ENCODE measurements around the gene TAF1. TPM values are rescaled to one million over a fixed set of nuclear protein-coding genes. Genes with fewer than 3 reads are reported as not detected.

Gene TAF1
- total RNA-seq, 1 experiment from 2014 or later, result 38.3 TPM

DNA sequence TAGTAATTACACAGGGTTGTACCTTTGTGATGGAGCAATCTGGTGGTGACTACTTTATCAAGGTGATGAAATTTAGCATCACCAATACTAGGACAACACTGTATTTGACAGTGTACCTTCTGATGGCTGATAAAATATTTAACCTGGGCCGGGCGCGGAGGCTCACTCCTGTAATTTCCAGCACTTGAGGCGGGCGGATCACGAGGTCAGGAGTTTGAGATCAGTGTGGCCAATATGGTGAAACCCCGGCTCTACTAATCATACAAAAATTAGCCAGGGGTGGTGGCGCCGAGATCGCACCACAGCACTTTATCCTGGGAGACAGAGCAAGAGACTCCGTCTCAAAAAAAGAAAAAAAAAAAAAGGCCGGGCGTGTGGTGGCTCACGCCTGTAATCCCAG lies 1.9 kb upstream of the TAF1 start:
- no peak for DNase-seq (ENCODE audit: low read depth, low spot score)
- intact Hi-C loops (cut with micrococcal nuclease; ENCODE audit: unreplicated experiment) (no loop called here), in situ Hi-C loops (cut with HindIII; ENCODE audit: low pct_unique_long_range_greater_than_20kb, low sequenced_read_pairs) (no loop called here)
- no peaks in the 10 kb centered on the region; the same call in 1 of the 2 replicates for H3K36me3 ChIP-seq (ENCODE audit: control insufficient read depth, insufficient read depth, low read length)
- CTCF ChIA-PET, result no interaction called here
- no peaks in the 10 kb centered on the region for H3K9me3 ChIP-seq (ENCODE audit: control insufficient read depth, insufficient read depth, low read depth, low read length)
- no TSS peak for BruUV-seq (replicated peaks)
- no peak overlapping the region for H3K4me3 ChIP-seq (ENCODE audit: low read depth in 2 of 2, low read length in 2 of 2)
- no peaks in the 10 kb centered on the region for H3K27me3 ChIP-seq (ENCODE audit: control insufficient read depth, insufficient read depth, low read length)
- POLR2A ChIA-PET, result no interaction called here
- ATAC-seq, result no peak
- TF ChIP-seq, protein P1, sequence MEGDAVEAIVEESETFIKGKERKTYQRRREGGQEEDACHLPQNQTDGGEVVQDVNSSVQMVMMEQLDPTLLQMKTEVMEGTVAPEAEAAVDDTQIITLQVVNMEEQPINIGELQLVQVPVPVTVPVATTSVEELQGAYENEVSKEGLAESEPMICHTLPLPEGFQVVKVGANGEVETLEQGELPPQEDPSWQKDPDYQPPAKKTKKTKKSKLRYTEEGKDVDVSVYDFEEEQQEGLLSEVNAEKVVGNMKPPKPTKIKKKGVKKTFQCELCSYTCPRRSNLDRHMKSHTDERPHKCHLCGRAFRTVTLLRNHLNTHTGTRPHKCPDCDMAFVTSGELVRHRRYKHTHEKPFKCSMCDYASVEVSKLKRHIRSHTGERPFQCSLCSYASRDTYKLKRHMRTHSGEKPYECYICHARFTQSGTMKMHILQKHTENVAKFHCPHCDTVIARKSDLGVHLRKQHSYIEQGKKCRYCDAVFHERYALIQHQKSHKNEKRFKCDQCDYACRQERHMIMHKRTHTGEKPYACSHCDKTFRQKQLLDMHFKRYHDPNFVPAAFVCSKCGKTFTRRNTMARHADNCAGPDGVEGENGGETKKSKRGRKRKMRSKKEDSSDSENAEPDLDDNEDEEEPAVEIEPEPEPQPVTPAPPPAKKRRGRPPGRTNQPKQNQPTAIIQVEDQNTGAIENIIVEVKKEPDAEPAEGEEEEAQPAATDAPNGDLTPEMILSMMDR (IDR thresholded peaks at IDR 0.05), result no peak
- TF ChIP-seq TCF7L2 (IDR thresholded peaks at IDR 0.05; ENCODE audit: low read depth, low read length) (no peak), POLR2AphosphoS5 (IDR thresholded peaks at IDR 0.05; ENCODE audit: low read depth, low read length) (no peak), SIN3A (IDR thresholded peaks at IDR 0.05; ENCODE audit: borderline replicate concordance, insufficient read depth, low read depth, low read length) (no peak)
- TF ChIP-seq, protein P2, sequence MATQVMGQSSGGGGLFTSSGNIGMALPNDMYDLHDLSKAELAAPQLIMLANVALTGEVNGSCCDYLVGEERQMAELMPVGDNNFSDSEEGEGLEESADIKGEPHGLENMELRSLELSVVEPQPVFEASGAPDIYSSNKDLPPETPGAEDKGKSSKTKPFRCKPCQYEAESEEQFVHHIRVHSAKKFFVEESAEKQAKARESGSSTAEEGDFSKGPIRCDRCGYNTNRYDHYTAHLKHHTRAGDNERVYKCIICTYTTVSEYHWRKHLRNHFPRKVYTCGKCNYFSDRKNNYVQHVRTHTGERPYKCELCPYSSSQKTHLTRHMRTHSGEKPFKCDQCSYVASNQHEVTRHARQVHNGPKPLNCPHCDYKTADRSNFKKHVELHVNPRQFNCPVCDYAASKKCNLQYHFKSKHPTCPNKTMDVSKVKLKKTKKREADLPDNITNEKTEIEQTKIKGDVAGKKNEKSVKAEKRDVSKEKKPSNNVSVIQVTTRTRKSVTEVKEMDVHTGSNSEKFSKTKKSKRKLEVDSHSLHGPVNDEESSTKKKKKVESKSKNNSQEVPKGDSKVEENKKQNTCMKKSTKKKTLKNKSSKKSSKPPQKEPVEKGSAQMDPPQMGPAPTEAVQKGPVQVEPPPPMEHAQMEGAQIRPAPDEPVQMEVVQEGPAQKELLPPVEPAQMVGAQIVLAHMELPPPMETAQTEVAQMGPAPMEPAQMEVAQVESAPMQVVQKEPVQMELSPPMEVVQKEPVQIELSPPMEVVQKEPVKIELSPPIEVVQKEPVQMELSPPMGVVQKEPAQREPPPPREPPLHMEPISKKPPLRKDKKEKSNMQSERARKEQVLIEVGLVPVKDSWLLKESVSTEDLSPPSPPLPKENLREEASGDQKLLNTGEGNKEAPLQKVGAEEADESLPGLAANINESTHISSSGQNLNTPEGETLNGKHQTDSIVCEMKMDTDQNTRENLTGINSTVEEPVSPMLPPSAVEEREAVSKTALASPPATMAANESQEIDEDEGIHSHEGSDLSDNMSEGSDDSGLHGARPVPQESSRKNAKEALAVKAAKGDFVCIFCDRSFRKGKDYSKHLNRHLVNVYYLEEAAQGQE (IDR thresholded peaks at IDR 0.05; ENCODE audit: insufficient read depth in 1 of 2, low read depth in 2 of 2, low read length in 1 of 2), result no peak
- H3K4me1 ChIP-seq (ENCODE audit: control insufficient read depth, insufficient read depth, low read length), result peaks cover 4% of the 10 kb centered on the region
- no peak overlapping the region for H3K27ac ChIP-seq (ENCODE audit: low read length)

DNA sequence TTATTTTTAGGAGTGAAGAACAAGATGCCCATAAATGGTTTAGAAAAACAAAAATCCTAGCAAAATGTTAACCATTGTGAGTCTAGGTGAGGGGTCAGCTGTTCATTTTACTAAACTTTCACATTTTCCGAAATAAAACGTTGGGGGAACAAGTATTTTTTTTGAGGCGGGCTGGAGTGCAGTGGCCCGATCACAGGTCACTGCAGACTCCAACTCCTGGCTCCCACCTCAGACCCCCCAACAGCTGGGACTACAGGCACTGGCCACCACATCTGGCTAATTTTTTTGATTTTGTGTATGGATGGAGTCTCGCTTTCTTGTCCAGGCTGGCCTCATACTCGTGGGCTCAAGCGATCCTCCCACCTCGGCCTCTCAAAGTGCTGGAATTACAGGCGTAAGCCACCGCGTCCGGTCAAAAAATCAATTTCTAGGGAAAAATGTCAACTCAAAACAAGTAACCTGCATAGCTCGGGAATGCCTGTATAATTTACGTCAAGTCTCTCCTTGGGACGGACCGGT lies 742 bp upstream of the TAF1 start:
- intact Hi-C loops (cut with micrococcal nuclease; ENCODE audit: unreplicated experiment), result no loop called here
- in situ Hi-C loops (cut with HindIII; ENCODE audit: low pct_unique_long_range_greater_than_20kb, low sequenced_read_pairs), result no loop called here
- CTCF ChIA-PET, result interaction anchor here (0.7 kb wide), 1 partner anchor 35 kb away, joined by 7 read pairs; no protein-coding TSS in a partner anchor
- POLR2A ChIA-PET, result interaction anchor here (0.7 to 1.2 kb wide), 4 partner anchors 73 to 943 kb away, joined by 3 to 10 read pairs (median 6); partner anchors contain the start of gene NONO
- no peak for DNase-seq (ENCODE audit: low read depth, low spot score)
- BruUV-seq (replicated peaks), result TSS peak; percentile 100
- peak; percentile 5 for ATAC-seq
- peak overlapping the region; percentile 52 to 74 for H3K4me3 ChIP-seq (ENCODE audit: low read depth in 2 of 2, low read length in 2 of 2)
- H3K27ac ChIP-seq (ENCODE audit: low read length), result peak overlapping the region; percentile 83
- peaks cover 4% of the 10 kb centered on the region for H3K4me1 ChIP-seq (ENCODE audit: control insufficient read depth, insufficient read depth, low read length)
- H3K9me3 ChIP-seq (ENCODE audit: control insufficient read depth, insufficient read depth, low read depth, low read length), result no peaks in the 10 kb centered on the region
- no peaks in the 10 kb centered on the region; the same call in 1 of the 2 replicates for H3K36me3 ChIP-seq (ENCODE audit: control insufficient read depth, insufficient read depth, low read length)
- TF ChIP-seq TCF7L2 (IDR thresholded peaks at IDR 0.05; ENCODE audit: low read depth, low read length) (no peak), POLR2AphosphoS5 (IDR thresholded peaks at IDR 0.05; ENCODE audit: low read depth, low read length) (no peak), SIN3A (IDR thresholded peaks at IDR 0.05; ENCODE audit: borderline replicate concordance, insufficient read depth, low read depth, low read length) (no peak)
- TF ChIP-seq, protein P1 (IDR thresholded peaks at IDR 0.05), result no peak
- TF ChIP-seq, protein P2 (IDR thresholded peaks at IDR 0.05; ENCODE audit: insufficient read depth in 1 of 2, low read depth in 2 of 2, low read length in 1 of 2), result no peak
- H3K27me3 ChIP-seq (ENCODE audit: control insufficient read depth, insufficient read depth, low read length), result no peaks in the 10 kb centered on the region
